Stimulated activated naive CD8-positive, alpha-beta T cell treated with anti-CD3 and anti-CD28 coated beads, Interleukin-15, Interleukin-2, amounts not matched to agents 100 U/mL and 50 U/mL, for 24 hours (primary cell): ENCODE measurements around the gene CLCN1.
A peak's percentile ranks its signal among the peaks of the same experiment; 100 is the strongest.

Experiments
- ATAC-seq: fragments of 150-1000 bp; cut with Tn5 transposase; one replicate; pipeline ENCODE4 v1.10.0; 2021
- DNase-seq: peaks from one replicate; pipeline ENCODE4 v3.0.0; 2021

Gene CLCN1

DNA sequence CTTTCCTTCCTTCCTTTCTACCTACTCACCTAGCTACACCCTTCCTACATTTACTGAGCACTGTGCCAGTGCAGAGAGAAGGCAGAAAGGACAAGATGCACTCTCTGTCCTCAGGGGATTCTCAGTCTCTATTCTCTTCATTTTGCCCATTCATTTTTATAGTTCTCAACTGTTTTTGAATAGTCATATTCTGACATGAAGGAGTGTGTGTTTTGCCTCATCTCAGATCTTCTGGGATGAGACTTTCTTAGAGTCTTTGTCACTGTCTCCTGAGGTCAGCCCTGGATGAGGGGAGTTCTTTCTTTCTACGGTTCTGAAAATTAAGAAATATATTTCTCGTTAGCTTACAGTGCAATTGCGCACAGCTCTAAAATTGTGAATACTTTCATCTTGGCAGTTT is 21.3 kb downstream of the CLCN1 start:
- no peak for ATAC-seq

DNA sequence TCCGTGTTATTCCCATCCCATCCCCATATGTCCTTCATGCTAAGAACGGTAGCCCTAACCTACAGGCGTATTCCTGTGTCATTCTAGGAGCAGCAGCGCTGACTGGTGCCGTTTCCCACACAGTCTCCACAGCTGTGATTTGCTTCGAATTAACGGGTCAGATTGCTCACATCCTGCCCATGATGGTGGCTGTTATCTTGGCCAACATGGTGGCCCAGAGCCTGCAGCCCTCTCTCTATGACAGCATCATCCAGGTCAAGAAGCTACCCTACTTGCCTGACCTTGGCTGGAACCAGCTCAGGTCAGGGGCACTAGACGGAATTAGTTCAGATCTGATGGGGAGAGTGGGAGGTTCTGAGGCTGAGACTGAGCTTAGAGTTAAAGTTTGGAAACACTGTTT is 25.9 kb downstream of the CLCN1 start:
- no peak for ATAC-seq

More for the DNA sequence above, 21.3 kb downstream of the CLCN1 start:
- DNase-seq, result no peak

DNA sequence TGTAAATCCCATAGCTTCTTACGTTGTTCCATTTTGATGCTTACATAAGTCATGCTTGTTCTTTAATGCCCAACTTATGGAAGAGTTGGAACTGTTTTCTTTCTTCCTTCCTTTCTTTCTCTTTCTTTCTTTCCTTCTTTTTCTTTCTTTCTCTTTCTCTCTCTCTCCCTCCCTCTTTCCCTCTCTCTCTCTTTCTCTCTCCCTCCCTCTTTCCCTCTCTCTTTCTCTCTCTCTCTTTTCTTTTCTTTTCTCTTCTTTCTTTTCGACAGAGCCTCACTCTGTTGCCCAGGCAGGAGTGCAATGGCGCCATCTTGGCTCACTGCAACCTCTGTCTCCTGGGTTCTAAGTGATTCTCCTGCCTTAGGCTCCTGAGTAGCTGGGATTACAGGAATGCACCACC is 27.7 kb downstream of the CLCN1 start:
- ATAC-seq (no peak), DNase-seq (no peak)

More for the DNA sequence above, 25.9 kb downstream of the CLCN1 start:
- no peak for DNase-seq

DNA sequence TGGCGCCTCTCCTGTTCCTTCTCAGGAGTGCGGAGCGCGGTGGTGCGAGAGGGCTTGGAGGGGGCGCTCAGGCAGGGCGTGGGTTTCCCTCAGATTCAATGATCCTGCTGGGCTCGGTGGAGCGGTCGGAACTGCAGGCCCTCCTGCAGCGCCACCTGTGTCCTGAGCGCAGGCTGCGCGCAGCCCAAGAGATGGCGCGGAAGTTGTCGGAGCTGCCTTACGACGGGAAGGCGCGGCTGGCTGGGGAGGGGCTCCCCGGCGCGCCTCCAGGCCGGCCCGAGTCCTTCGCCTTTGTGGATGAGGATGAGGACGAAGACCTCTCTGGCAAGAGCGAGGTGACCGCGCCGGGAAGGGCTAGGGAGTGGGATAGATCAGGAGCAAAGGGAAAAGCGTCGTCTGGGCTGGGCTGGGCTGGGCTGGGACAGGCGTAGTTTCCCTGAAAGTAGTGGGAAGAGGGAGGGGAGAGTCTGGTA is 29.6 kb downstream of the CLCN1 start:
- peak; percentile 98 for ATAC-seq
- peak; percentile 75 for DNase-seq

DNA sequence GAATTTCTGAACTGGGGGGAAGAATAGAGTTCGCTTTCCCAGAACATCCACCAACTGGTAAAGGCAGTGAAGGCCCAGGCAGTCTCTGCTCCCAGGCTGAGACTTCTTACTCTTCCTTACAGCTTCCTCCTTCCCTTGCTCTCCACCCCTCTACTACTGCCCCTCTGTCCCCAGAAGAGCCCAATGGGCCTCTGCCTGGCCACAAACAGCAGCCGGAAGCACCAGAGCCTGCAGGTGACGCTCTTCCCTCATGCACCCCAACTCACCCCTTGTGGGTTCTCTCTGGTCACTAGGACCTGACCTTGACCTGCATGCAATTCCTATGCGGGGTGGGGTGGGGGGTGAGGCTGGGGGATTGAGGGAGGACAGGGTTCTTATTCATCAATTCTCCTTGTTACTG is 30.1 kb downstream of the CLCN1 start:
- ATAC-seq (no peak), DNase-seq (no peak)

DNA sequence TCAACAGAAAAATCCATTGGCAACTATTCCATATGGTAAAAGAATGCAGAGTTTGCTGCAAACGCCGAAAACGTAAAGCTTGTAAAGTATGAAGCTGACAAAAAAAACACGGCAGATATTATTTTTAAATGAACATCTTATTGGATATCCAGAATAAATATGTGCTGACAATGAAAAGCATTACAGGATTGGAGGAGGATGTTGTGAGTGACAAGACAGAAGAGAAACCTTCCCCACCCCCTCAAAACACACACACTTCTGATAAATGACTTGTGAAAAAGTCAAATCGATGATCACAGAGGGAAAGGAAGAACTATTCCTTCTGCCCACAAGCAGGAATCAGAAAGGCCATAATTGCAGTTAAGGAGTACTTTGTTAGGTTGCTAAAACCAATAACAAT is 32.0 kb downstream of the CLCN1 start:
- DNase-seq (no peak), ATAC-seq (no peak)

DNA sequence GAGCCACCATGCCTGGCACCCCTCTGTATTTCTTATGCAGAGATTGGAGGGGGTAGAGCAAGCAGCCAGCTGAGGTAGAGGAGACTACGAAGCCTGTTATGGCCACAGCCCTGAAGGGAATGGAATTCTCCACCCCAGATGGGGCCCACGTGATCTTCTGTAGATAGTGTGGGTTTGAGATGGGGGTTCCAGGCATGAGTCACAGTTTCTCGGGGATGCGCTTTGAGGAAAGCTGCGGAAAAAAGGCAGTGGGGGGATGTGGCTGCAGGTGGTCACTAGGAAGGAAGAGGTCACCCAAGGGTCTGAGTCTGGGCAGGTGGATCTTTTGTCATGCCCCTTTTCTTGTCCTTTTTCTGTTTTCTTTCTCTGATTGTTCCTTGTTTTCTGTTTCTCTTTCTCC is 35.1 kb downstream of the CLCN1 start:
- ATAC-seq (no peak), DNase-seq (no peak)

DNA sequence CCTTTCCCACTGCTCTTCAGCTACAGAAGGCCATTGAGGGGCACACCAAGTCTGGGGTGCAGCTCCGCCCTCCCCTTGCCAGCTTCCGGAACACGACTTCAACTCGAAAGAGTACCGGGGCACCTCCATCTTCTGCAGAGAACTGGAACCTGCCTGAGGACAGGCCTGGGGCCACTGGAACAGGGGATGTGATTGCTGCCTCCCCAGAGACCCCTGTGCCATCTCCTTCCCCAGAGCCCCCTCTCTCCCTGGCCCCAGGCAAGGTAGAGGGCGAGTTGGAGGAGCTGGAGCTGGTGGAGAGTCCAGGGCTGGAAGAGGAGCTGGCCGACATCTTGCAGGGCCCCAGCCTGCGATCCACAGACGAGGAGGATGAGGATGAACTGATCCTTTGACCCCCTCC is 35.7 kb downstream of the CLCN1 start:
- no peak for DNase-seq
- no peak for ATAC-seq

DNA sequence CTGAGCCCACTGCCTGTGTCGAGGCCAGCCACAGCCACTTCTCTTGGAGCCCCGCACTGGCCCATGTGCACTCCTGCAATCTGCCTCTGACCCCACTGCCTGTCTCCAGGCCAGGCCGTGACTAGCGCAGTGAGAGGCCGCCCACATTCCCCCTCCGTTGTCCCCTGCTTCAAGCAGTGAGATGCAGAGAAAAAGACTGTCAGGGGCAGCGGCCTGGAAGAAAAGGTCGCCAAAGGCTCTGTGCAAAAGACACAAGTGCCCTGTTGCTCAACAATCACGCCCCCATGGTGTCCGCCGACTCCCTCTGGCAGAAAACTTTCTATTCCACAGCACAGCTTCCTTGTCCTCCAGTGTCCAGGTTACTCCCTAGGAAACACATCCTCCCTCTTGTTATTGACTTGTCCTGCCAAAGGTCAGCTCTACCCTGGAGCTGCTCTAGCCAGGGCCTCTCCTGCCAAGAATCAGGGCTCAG is 36.7 kb downstream of the CLCN1 start:
- no peak for DNase-seq

DNA sequence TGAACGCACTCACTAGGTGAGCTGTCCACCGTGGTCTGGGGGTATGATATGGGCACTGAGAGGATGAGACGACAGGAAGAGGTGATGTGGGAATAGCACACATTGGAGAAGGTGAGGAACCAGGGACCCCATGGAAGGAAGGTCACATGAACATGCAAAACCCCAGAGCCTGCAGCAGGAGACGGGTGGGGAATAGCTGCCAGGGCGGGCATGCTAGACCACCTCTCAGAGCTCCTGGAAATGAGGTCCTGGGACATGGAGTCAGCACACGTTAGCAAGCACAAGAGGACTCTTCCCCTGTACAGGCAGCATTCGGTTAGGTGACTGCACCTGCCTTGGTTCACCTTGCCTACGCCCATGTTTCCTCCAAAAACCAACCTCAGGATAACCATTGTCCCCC is 38.5 kb downstream of the CLCN1 start:
- no peak for ATAC-seq
- DNase-seq, result no peak

More for the DNA sequence above, 36.7 kb downstream of the CLCN1 start:
- ATAC-seq, result no peak

DNA sequence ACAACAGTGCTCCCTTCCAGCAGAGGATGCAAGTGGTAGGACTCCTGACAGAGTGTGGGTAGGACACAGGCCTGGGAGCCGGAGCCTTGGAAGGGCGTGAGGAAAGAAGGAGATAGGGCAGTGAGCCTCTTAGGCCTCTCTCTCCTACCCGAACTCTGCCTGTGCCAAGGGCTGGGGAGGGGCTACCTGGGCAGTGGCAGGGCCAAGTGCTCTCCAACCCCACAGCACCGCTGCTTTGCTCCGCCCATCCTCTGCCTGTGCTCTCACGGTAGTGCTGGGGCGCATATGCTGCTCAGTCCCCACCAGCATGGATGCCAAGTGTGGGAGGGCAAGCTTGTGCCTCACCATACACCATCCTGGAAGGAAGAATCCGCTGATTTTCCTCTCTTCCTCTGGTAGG is 39.1 kb downstream of the CLCN1 start:
- no peak for DNase-seq
- no peak for ATAC-seq

DNA sequence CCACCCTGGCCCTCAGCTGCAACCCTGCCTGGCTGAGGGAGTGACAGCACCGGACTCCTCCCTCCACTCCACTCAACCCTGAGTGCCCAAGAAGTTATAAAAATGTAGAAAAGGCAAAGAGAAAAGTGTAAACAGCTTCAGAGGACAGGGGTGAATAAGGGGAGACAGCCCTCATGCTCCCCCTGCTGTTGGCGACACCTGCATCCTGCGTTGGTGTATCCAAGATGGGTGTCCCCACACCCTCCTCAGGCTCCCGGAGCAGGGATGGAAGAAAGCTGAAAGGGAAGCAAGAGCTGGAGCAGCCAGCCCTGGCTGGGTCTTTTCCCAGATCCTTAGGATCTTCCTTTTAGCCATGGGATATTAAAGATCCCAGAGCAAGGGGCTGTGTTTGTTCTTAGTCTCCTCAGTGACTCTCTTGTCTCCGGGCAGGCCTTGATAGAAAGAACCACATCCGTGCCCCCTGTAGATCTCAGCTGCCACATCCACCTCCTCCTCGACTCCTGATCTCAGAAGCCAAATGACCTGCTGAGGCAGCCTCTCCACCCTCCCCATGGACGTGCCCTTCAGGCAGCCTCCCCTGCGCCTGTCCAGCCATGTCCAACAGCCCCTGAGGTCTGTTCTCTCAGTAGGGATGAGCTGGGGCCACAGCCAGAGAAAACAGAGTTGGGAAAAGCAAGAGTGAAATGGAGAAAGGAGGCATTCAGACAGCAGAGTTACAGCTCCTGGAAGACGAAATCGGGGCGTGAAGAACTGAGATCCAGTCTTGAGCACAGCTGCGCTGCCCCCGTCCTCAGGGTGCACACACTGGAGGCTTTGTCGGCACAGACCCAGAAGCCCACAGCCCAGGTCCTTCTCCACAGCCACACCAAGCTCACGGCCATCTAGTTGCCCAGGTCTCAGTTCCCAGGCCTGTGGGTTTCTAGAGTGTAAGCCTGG is 39.8 kb downstream of the CLCN1 start:
- ATAC-seq (no peak), DNase-seq (no peak)

DNA sequence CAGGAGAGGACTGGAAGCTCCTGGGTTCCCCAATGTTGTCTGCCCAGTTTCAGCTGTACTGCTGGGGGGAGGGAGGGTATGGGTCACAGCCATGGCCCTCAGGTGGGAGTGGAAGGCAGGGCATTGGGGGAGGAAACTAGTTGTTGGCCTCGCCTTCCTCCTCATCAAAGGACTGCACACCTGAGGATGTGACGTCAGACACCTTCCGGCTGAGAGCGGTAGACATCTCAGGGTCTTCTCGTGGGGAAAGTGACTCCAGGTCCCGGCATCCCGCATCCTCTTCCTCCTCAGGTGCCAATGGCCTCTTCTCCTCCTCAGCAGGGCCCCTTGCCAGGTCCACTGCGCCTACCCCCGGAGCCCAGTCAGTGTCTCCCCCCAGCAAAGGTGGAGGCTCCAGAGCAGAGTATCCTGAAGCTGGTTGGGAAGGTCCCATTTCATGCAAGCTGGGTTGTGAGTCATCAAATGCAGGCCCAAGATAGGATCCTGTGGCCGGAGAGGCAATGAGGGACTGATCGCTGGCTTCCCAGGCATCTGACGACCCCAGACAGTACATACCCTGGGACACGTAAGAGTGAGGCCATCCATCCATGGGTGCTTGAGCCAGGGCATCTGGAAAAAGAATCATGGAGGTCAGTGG is 40.6 kb downstream of the CLCN1 start:
- ATAC-seq (no peak), DNase-seq (no peak)

DNA sequence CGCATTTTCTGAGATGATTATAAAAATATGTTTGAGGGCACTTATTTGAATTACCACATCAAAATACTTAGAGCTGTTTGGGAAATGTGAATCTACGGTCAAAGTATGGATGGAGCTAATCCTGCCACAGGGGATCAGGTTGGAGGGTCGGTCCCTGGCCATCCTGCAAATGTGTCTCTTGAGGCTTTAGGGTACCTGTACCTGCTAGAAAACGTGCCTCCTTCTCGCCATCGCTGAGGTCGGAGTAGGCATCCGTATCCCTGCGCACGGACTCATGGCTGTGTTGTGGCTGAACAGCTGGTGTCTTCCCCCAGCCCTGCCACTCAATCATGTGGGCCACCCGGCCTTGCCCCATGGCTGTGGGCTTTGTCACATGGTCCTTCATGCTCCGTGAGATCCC is 42.7 kb downstream of the CLCN1 start:
- no peak for ATAC-seq
- DNase-seq, result no peak

DNA sequence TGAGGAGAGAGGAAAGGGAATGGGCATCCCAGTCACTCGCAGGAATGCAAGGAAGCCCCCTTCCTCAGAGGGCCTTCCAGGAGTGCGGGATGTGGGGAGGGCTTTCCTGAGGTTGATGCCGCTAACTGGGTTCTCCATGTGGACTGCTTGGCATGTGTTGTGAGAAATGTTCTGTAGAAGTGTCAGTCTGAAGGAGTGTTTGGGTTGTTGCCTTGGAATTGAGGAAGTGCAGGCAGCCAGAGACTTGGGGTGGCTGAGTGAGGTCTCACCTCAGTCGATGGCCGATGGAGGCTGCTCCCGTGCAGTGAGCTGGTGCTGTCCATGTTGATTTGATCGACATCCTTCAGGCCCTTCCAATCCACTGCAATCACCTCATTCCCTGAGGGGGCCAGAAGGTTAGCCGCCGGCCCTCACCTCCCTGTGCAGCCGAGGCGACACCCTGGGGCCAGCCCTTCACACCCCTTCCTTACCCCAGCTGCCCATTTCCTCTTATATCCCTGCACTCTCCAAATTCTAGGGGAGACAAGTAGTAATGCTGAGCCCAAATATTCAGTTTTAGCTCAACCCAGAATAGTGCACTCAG is 44.0 kb downstream of the CLCN1 start:
- no peak for ATAC-seq
- no peak for DNase-seq

DNA sequence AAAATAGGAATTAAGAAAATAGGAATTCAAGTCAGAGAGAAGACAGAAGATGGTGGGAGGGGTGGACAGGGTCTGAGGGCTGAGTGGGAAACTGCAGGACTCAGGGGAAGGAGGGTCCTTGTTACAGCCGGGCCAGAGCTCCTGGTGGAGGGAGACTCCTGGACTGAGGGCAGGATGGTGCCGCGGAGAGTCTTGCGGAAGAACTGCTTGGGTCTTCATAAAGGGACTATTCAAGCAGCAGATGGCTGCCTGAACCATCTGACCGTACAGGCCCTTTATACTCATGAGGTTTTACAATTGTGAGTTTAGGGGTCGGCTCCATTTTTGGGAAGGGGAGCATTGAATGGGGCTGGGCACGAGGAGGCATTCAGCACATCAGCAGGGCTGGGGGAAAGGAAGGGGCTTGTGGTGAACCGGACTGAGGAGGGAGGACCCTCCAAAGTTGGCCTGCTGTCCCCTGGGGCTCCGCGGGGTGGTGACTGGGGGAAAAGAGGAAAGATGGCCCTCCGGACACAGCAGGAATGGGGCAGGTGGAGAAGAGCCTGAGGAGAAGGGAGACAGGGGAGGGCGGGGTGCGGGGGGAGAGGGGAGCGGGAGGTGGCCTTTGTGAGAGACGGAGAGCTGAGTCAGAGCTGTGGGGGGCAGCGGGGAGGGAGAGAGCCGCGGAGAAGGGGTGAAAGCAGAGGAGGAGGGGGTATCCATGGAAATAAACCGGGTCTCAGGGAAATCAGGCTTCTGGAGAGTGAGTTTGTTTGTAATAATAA is 45.1 kb downstream of the CLCN1 start:
- no peak for ATAC-seq
- no peak for DNase-seq

DNA sequence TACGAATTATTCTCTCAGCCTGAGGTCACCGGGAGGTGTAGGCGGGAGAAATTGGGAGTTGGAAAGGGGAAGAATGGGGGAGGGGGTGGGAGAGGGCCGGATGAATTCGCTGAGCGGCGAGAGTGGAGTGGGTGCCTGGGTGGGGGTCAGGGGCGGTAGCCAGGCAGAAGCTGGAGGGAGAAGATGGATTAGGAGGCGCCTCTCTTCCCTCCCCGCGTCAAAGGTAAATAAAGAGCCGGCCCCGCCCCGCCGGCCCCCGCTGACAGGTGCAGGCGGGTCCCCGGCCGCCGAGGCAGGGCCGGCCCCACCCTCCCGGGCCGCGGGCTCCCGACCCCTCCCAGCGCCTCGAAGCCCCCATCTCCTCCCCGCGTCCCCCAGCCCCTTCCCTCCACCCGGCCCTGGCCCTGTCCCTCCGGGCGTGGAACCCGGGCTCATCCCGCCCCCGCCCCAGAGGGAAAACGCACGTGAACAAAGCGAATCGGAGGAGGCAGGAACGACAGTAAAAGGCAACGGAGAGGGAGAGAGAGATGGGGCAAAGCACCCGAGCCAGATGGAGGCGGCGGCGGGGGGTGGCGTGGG is 45.7 kb downstream of the CLCN1 start:
- ATAC-seq, result peak; percentile 11
- no peak for DNase-seq

DNA sequence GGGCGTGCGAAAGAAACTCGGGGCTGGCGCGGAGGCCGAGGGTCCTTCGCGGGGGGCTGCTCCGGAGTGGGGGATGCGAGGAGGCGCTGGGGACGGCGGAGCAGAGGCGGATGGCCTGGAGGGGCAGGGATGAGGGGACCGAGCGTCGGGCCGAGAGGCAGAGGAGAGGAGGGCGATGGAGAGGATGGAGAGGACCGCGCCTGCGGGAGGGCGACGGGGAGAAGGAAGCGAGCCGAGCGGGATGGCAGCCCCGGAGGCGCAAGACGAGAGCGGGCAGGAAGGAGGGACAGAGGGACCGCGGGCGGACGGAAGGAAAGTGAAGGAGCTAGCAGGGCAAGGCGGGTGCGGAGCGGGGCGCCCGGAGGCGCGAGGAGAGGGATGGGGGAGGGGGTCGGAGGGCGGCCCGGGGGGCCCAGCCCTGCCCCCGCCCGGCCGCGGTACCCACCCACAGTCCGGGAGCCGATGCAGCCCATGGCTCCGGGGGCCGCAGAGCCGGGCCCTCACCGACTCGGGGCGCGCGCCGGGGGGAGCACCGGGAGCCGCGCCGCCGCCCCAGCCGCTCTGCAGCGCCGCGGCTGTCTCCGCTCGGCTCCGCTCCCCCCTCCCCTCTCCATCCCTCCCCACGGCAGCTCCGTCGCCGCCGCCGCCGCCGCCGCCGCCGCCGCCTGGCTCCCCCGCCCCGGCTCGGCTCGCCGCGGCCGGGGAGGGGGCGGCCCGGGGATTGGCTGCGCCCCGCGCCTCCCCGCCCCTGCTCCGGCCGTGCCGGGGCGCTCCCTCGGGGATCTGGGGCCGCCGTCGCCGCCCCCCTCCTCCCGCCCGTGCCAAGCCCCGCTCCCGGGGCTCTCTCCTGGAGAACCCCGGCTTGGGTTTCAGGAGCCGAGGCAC is 46.5 kb downstream of the CLCN1 start, which contains the start of gene FAM131B:
FAM131B (minus strand) TSS at position 583 of the 885 bp plus-strand sequence; CDS start at position 473, 110 bp downstream.
- ATAC-seq (peak; percentile 62), DNase-seq (peak; percentile 44)

DNA sequence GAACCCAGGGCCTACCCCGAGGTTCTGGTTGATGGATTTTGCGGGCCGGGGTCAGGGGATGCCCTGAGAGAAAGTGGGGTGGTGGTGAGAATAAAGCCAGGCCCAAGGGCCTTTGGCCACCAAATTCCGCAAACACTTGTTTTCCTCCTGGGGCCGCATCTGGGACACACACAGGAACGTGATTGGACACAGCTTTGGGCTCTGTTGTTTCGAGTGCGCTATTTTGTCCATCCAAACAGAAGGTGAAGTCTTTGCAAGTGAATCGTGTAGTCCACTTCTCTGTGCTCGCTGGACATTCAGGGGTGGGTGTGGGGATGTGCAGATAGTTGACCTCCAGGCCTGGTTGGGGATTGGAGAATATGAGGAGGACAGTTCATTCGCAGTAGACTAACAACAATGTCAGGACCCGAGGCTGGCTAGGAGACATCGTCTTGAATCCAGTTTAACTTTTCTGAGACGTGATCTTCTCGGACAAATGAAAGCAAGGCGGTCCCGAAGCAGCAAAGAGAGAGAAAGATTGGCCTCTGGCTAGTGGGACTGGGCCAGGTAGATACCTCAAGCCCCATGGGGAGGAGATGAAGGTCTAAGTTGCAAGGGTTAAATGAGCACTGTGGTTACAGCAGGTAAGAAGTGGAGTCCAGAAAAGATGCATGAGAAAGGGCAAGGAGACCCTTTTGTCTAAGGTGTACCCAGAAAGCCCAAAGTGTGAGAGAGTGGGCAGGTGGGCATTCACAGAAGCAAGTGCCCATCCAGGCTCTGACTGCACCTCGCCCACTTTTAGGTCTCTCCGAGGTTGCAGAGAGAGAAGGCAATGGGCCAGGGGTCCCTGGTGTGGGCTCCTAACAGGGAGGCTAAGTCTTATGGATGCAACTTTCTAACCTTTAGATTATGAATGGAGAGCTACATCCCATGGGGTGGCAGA is 47.4 kb downstream of the CLCN1 start:
- DNase-seq, result no peak
- ATAC-seq, result no peak

DNA sequence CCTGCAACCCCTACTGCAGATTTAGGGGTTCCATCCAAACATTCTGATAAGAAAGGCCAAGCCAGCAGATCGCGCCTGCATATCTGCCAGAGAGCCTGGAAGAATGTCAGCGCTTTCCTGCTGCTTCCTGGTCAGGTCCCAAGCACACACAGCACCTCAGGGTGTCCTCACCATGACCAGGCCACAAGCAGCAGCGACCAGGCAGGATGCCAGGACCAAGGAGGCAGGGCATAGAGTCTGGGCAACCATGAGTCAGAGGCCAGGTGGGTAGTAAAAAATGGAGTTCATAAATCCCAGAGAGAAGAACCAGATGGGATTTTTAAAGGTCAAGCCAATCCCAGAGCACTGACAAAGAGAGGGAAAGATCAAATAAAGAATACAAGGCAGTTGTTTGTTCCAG is 52.1 kb downstream of the CLCN1 start:
- ATAC-seq, result no peak
- DNase-seq, result no peak
